GM21786 (cell line): ENCODE measurements around the gene CTAG1A.
"Not testable (repeated sequence)": the region's sequence is repeated elsewhere in the genome, so short reads cannot be mapped to it uniquely, and the experiment has no call there.

ENCODE experiments used
- ATAC-seq: cut with Tn5 transposase; IDR thresholded peaks from one replicate; pipeline ENCODE4 v1.9.1; 2021; ENCODE audit not compliant: unreplicated experiment

Gene CTAG1A

GRCh38 chrX:154611146-154611545 lies 26.2 kb downstream of the CTAG1A start:
- not testable (repeated sequence) for ATAC-seq

GRCh38 chrX:154613586-154613985 lies 28.7 kb downstream of the CTAG1A start:
- ATAC-seq = not testable (repeated sequence)

- not testable (repeated sequence) for ATAC-seq
Observed at GRCh38 chrX:154619182-154619581, 34.2 kb downstream of the CTAG1A start, which contains the start of gene CTAG1B. TSS of gene CTAG1B (minus strand) at chrX:154619282. CDS start at chrX:154619218, 64 bp downstream.

GRCh38 chrX:154620767-154621414 lies 36.0 kb downstream of the CTAG1A start:
- ATAC-seq = not testable (repeated sequence)

- ATAC-seq = not testable (repeated sequence)
Observed at GRCh38 chrX:154628960-154629359, 44.0 kb downstream of the CTAG1A start.

- ATAC-seq = not testable (repeated sequence)
Observed at GRCh38 chrX:154630949-154631348, 46.0 kb downstream of the CTAG1A start.

GRCh38 chrX:154633661-154634060 lies 48.7 kb downstream of the CTAG1A start:
- not testable (repeated sequence) for ATAC-seq
